ENCODE results near the gene IQSEC1.

- no peak for TF ChIP-seq EZH2 (IDR thresholded peaks at IDR 0.05; ENCODE audit: low read depth, unreplicated experiment)
- no peak for TF ChIP-seq CTCF (conservative IDR thresholded peaks at IDR 0.05; ENCODE audit: low read depth in 2 of 2)
- no peak for TF ChIP-seq NANOG (IDR thresholded peaks at IDR 0.05; ENCODE audit: borderline replicate concordance)
- TF ChIP-seq CREB1 (CRISPR knock-in tag; IDR thresholded peaks at IDR 0.05; ENCODE audit: low read depth) = no peak
- TF ChIP-seq POLR2AphosphoS5 (IDR thresholded peaks at IDR 0.05; ENCODE audit: low read depth) = no peak
Measured at GRCh38 chr3:13012221-13012691, 61.0 kb downstream of the IQSEC1 start.
